ENCODE results near the gene PLPP4. TPM values are rescaled to one million over a fixed set of nuclear protein-coding genes. Genes with fewer than 3 reads are reported as not detected.

Gene PLPP4
- total and polyA plus RNA-seq, 3 donors from 2014 or later = 12.6 to 65.8 (median 21.9) TPM

DNA sequence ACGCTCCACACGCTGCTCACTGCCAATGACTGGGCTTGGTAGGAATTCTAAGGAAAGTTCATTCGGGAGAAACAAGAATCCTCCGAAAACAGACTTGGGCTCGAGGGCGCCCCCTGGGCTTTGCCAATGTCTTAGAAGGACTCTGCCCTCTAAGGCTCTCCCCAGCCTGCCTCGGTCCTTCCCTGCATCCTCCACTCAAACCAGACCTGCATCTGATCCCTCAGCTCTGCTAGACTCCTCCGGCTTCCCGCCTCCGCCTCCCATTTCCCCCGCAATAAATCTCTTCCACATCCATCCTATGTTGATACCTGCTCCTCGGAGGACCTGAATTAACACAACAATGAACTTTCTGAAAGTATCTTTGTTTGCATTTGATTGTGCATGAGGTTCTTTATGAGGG, 177.6 kb downstream of the PLPP4 start:
- TF ChIP-seq CTCF (IDR thresholded peaks at IDR 0.05) = no peak
- no peak for TF ChIP-seq POLR2A (IDR thresholded peaks at IDR 0.05)
- H3K9me3 ChIP-seq = no peaks in the 10 kb centered on the region
- H3K4me1 ChIP-seq = no peaks in the 10 kb centered on the region
- H3K27me3 ChIP-seq = no peaks in the 10 kb centered on the region
- no peak overlapping the region for H3K4me3 ChIP-seq
- DNase-seq = no peak
- 67 to 71% methylated on average over 7 to 12 of the region's 12 CpGs for WGBS, 2 donors
- intact Hi-C loops (cut with DNase I; ENCODE audit: low total_unique reads) = no loop called here
- no peak overlapping the region for H3K27ac ChIP-seq
- H3K36me3 ChIP-seq (ENCODE audit: low read depth, missing control alignments) = no peaks in the 10 kb centered on the region
